Activated effector memory CD4-positive, alpha-beta T cell treated with anti-CD3 and anti-CD28 coated beads, Interleukin-2, amount 50 U/mL, for 16 hours (primary cell): ENCODE results near the gene HELZ.

ENCODE experiments used
- DNase-seq: peaks from one replicate; pipeline ENCODE4 v3.0.0-alpha.2; 2020

HELZ gene

GRCh38 chr17:67071595-67071994 is 173.4 kb downstream of the HELZ start:
- DNase-seq, result no peak

GRCh38 chr17:67069603-67070136 is 175.3 kb downstream of the HELZ start:
- DNase-seq, result no peak

- DNase-seq, result no peak
These were observed 176.0 kb downstream of the HELZ start for GRCh38 chr17:67068999-67069398.

GRCh38 chr17:67067571-67068482 is 177.2 kb downstream of the HELZ start:
- DNase-seq, result no peak

GRCh38 chr17:67066717-67067116 is 178.3 kb downstream of the HELZ start:
- no peak for DNase-seq

- no peak for DNase-seq
These were observed 181.9 kb downstream of the HELZ start for GRCh38 chr17:67063141-67063540.

- DNase-seq, result no peak
These were observed 185.6 kb downstream of the HELZ start for GRCh38 chr17:67059372-67059771.

GRCh38 chr17:67058036-67058435 is 187.0 kb downstream of the HELZ start:
- no peak for DNase-seq

- DNase-seq, result no peak
These were observed 188.1 kb downstream of the HELZ start for GRCh38 chr17:67056746-67057490.

GRCh38 chr17:67055811-67056745 is 188.9 kb downstream of the HELZ start:
- DNase-seq, result no peak

- no peak for DNase-seq
These were observed 190.0 kb downstream of the HELZ start for GRCh38 chr17:67055041-67055443.

- DNase-seq, result no peak
These were observed 190.4 kb downstream of the HELZ start for GRCh38 chr17:67054608-67055007.

- no peak for DNase-seq
These were observed 190.9 kb downstream of the HELZ start for GRCh38 chr17:67054011-67054591.

GRCh38 chr17:67053438-67054000 is 191.5 kb downstream of the HELZ start:
- no peak for DNase-seq

GRCh38 chr17:67052720-67053437 is 192.1 kb downstream of the HELZ start:
- no peak for DNase-seq

GRCh38 chr17:67051837-67052236 is 193.2 kb downstream of the HELZ start:
- DNase-seq, result no peak

- no peak for DNase-seq
These were observed 193.8 kb downstream of the HELZ start for GRCh38 chr17:67051155-67051538.

- no peak for DNase-seq
These were observed 194.4 kb downstream of the HELZ start for GRCh38 chr17:67050471-67051154.

- no peak for DNase-seq
These were observed 194.9 kb downstream of the HELZ start for GRCh38 chr17:67050066-67050465.

- DNase-seq, result no peak
These were observed 195.8 kb downstream of the HELZ start for GRCh38 chr17:67049025-67049739.
